Osteocyte (in vitro differentiated cells): ENCODE results near the gene DHDH. TPM values are rescaled to one million over a fixed set of nuclear protein-coding genes. Genes with fewer than 3 reads are reported as not detected.
A peak's percentile ranks its signal among the peaks of the same experiment; 100 is the strongest.

ENCODE experiments used
- DNase-seq: peaks from one replicate; pipeline ENCODE4 v3.0.0; 2021; ENCODE audit warnings: mixed read lengths; ENCODE audit not compliant: unreplicated experiment; ENCODE audit errors: extremely low spot score
- H3K27ac Mint-ChIP-seq: one replicate; pipeline ENCODE4 v1.8.0; 2021; ENCODE audit warnings: mild to moderate bottlenecking, mixed read lengths; ENCODE audit not compliant: unreplicated experiment
- H3K27me3 Mint-ChIP-seq: one replicate; pipeline ENCODE4 v1.8.0; 2021; ENCODE audit warnings: mixed read lengths; ENCODE audit not compliant: unreplicated experiment
- H3K36me3 Mint-ChIP-seq: one replicate; pipeline ENCODE4 v1.8.0; 2021; ENCODE audit warnings: mixed read lengths; ENCODE audit not compliant: unreplicated experiment
- H3K4me1 Mint-ChIP-seq: one replicate; pipeline ENCODE4 v1.8.0; 2021; ENCODE audit warnings: mixed read lengths; ENCODE audit not compliant: unreplicated experiment
- H3K4me3 Mint-ChIP-seq: one replicate; pipeline ENCODE4 v1.8.0; 2021; ENCODE audit warnings: mild to moderate bottlenecking, moderate library complexity, mixed read lengths; ENCODE audit not compliant: unreplicated experiment
- H3K9me3 Mint-ChIP-seq: one replicate; pipeline ENCODE4 v1.8.0; 2021; ENCODE audit warnings: mixed read lengths; ENCODE audit not compliant: unreplicated experiment
- CTCF ChIP-seq: fragments of 200-600 bp; sonication (generic); IDR thresholded peaks from 2 replicates; pipeline ENCODE4 v1.5.0; 2021; ENCODE audit warnings: antibody characterized with exemption, mild to moderate bottlenecking, moderate library complexity
- total RNA-seq: library from RNA; stranded (reverse); gene quantifications from 2 replicates; pipeline ENCODE4 v1.2.1, GENCODE V29; 2021

Gene DHDH
- total RNA-seq, 1 donor from 2014 or later = 0.67 TPM

- no peak overlapping the region for H3K4me3 Mint-ChIP-seq
- H3K27ac Mint-ChIP-seq = no peak overlapping the region
- no peak for DNase-seq
- no peak for TF ChIP-seq CTCF
- no peaks in the 10 kb centered on the region for H3K9me3 Mint-ChIP-seq
- H3K4me1 Mint-ChIP-seq = peaks cover 20% of the 10 kb centered on the region
- peaks cover under 1% of the 10 kb centered on the region for H3K36me3 Mint-ChIP-seq
- no peaks in the 10 kb centered on the region for H3K27me3 Mint-ChIP-seq
Observed at GRCh38 chr19:48950830-48951519, 17.5 kb downstream of the DHDH start.

GRCh38 chr19:48953141-48953540 lies 19.6 kb downstream of the DHDH start:
- no peak overlapping the region for H3K27ac Mint-ChIP-seq
- TF ChIP-seq CTCF = no peak
- no peak for DNase-seq
- no peaks in the 10 kb centered on the region for H3K9me3 Mint-ChIP-seq
- peaks cover 21% of the 10 kb centered on the region for H3K4me1 Mint-ChIP-seq
- H3K4me3 Mint-ChIP-seq = no peak overlapping the region
- H3K27me3 Mint-ChIP-seq = no peaks in the 10 kb centered on the region
- peaks cover 7% of the 10 kb centered on the region for H3K36me3 Mint-ChIP-seq

- peak overlapping the region; percentile 77 for H3K4me3 Mint-ChIP-seq
- peaks cover 9% of the 10 kb centered on the region for H3K36me3 Mint-ChIP-seq
- DNase-seq = no peak
- no peaks in the 10 kb centered on the region for H3K9me3 Mint-ChIP-seq
- peak overlapping the region; percentile 80 for H3K27ac Mint-ChIP-seq
- no peak for TF ChIP-seq CTCF
- no peaks in the 10 kb centered on the region for H3K27me3 Mint-ChIP-seq
- peaks cover 16% of the 10 kb centered on the region for H3K4me1 Mint-ChIP-seq
Observed at GRCh38 chr19:48953990-48954594, 20.6 kb downstream of the DHDH start.

GRCh38 chr19:48954595-48955307 lies 21.3 kb downstream of the DHDH start, which contains the start of gene BAX:
BAX (plus strand) TSS chr19:48954875; CDS start chr19:48954929, 54 bp downstream.
- Mint-ChIP-seq H3K27me3 (no peaks in the 10 kb centered on the region), H3K27ac (peak within 1 kb of the TSS; percentile 80), H3K9me3 (no peaks in the 10 kb centered on the region), H3K4me1 (peaks cover 16% of the 10 kb centered on the region), H3K36me3 (peaks cover 9% of the 10 kb centered on the region), H3K4me3 (peak within 1 kb of the TSS; percentile 77)
- TF ChIP-seq CTCF = no peak
- peak; percentile 99 for DNase-seq
